ENCODE results near the gene IPO9. TPM values are rescaled to one million over a fixed set of nuclear protein-coding genes. Genes with fewer than 3 reads are reported as not detected.

The IPO9 gene
- total and polyA plus RNA-seq, 7 donors, result 8.1 to 20.2 (median 15.5) TPM

- DNase-seq, result no peak
- Histone ChIP-seq H3K9me3 (no peaks in the 10 kb centered on the region), H3K4me3 (no peak overlapping the region), H3K36me3 (peaks cover 0 to 13% (median 0%) of the 10 kb centered on the region in 4 donors), H3K27ac (no peak overlapping the region), H3K4me1 (peaks cover 0 to 35% (median 33%) of the 10 kb centered on the region in 4 donors), H3K27me3 (no peaks in the 10 kb centered on the region)
- TF ChIP-seq POLR2A (IDR thresholded peaks at IDR 0.05) (no peak), EP300 (IDR thresholded peaks at IDR 0.05) (no peak), POLR2AphosphoS5 (IDR thresholded peaks at IDR 0.05) (no peak)
- TF ChIP-seq, protein P1, sequence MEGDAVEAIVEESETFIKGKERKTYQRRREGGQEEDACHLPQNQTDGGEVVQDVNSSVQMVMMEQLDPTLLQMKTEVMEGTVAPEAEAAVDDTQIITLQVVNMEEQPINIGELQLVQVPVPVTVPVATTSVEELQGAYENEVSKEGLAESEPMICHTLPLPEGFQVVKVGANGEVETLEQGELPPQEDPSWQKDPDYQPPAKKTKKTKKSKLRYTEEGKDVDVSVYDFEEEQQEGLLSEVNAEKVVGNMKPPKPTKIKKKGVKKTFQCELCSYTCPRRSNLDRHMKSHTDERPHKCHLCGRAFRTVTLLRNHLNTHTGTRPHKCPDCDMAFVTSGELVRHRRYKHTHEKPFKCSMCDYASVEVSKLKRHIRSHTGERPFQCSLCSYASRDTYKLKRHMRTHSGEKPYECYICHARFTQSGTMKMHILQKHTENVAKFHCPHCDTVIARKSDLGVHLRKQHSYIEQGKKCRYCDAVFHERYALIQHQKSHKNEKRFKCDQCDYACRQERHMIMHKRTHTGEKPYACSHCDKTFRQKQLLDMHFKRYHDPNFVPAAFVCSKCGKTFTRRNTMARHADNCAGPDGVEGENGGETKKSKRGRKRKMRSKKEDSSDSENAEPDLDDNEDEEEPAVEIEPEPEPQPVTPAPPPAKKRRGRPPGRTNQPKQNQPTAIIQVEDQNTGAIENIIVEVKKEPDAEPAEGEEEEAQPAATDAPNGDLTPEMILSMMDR (IDR thresholded peaks at IDR 0.05), result no peak
- intact Hi-C loops (cut with DNase I), result loop anchor here (5.0 kb wide), 1 partner anchor 155 kb away; the partner anchor contains the start of gene RNPEP
- WGBS, 2 donors, result 85 to 87% methylated on average over 4 of the region's 4 CpGs
Measured at GRCh38 chr1:201826830-201827229, 2.1 kb upstream of the IPO9 start.

DNA sequence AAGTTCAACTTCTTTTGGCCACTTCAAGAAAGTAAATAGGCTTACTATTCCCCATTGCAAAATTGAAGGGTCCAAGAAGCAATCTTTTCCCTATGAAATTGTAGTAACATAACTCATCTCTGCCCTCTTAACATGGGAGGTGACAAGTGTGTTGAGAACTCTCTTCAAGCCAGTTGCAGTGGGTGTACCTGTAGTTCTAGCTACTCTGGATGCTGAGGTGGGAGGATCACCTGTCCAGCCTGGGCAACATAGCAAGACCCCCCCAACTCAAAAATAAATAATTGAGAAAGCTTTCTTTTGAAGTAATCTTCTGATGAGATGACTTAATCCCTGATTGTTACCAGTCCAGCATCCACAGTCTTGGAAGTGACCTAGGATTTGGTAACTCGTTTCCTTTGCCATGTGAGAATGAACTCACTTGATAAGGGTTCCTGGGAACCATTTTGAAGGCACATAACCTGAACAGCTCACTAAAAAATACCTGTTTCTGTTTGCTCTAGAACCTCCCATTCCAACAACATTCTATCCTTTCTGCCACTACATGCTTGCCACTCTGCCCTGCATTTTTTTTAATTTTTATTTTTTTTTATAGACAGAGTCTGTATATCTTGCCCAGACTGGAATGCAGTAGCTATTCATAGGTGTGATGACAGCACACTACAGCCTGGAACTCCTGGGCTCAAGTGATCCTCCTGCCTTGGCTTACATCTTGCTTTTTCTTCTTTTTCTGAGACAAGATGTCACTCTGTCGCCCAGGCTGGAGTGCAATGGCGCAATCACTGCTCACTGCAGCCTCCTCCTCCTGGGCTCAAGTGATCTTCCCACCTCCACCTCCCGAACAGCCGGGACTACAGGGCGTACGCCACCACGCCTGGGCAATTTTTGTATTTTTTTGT is 1.4 kb upstream of the IPO9 start:
- no peak overlapping the region for H3K27ac ChIP-seq
- TF ChIP-seq POLR2AphosphoS5 (IDR thresholded peaks at IDR 0.05), result no peak
- TF ChIP-seq, protein P1 (IDR thresholded peaks at IDR 0.05), result no peak
- TF ChIP-seq POLR2A (IDR thresholded peaks at IDR 0.05), result no peak
- no peak for TF ChIP-seq EP300 (IDR thresholded peaks at IDR 0.05)
- no peaks in the 10 kb centered on the region for H3K27me3 ChIP-seq
- H3K4me1 ChIP-seq, result peaks cover 0 to 36% (median 35%) of the 10 kb centered on the region in 4 donors
- H3K4me3 ChIP-seq, result no peak overlapping the region
- H3K9me3 ChIP-seq, result no peaks in the 10 kb centered on the region
- peaks cover 0 to 6% (median 0%) of the 10 kb centered on the region in 4 donors for H3K36me3 ChIP-seq
- WGBS, 2 donors, result 91 to 93% methylated on average over 8 of the region's 8 CpGs
- intact Hi-C loops (cut with DNase I), result loop anchor here (5.0 kb wide), 1 partner anchor 155 kb away; the partner anchor contains the start of gene RNPEP
- no peak for DNase-seq

DNA sequence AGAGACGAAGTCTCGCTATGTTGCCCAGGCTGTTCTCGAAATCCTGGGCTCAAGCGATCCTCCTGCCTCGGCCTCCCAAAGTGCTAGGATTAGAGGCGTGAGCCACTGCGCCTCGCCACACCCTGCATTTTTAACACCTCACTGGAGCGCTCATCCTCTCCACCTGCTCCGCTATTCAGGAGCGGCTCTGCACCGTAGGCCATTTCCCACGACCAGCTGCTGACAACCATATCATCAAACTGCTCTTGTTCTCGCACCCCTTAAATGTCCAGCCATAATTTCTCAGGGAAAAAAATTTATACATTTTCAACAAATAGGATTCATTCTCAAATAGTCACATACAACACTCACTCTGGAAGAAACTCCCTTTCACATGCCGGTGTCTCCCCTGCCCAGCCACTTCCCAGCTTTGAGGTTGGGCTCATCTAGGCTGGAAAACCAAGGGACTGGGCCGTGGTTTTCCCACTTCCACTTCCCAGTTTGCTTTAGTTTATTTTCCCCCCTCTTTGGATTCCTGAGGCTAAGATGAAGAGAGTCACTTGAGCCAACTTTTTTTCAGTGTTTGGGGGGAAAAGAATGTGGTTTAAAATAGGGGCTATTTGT is 639 bp upstream of the IPO9 start:
- Histone ChIP-seq H3K4me3 (peak overlapping the region in 2 of 4 donors; percentile 83 to 91), H3K36me3 (no peaks in the 10 kb centered on the region), H3K9me3 (no peaks in the 10 kb centered on the region), H3K27me3 (no peaks in the 10 kb centered on the region), H3K4me1 (peaks cover 0 to 39% (median 35%) of the 10 kb centered on the region in 4 donors), H3K27ac (no peak overlapping the region)
- TF ChIP-seq, protein P1 (IDR thresholded peaks at IDR 0.05), result no peak
- TF ChIP-seq EP300 (IDR thresholded peaks at IDR 0.05), result no peak
- no peak for TF ChIP-seq POLR2A (IDR thresholded peaks at IDR 0.05)
- TF ChIP-seq POLR2AphosphoS5 (IDR thresholded peaks at IDR 0.05), result no peak
- DNase-seq, result no peak
- intact Hi-C loops (cut with DNase I), result loop anchor here (5.0 kb wide), 1 partner anchor 154 kb away; the partner anchor contains the start of gene RNPEP
- 84 to 89% methylated on average over 16 of the region's 16 CpGs for WGBS, 2 donors

- H3K4me3 ChIP-seq, result no peak overlapping the region
- WGBS, 2 donors, result 91 to 92% methylated on average over 4 of the region's 4 CpGs
- TF ChIP-seq, protein P1 (IDR thresholded peaks at IDR 0.05), result no peak
- TF ChIP-seq EP300 (IDR thresholded peaks at IDR 0.05), result no peak
- TF ChIP-seq POLR2AphosphoS5 (IDR thresholded peaks at IDR 0.05), result no peak
- TF ChIP-seq POLR2A (IDR thresholded peaks at IDR 0.05), result no peak
- H3K27ac ChIP-seq, result no peak overlapping the region
- peaks cover 0 to 40% (median 36%) of the 10 kb centered on the region in 4 donors for H3K4me1 ChIP-seq
- H3K9me3 ChIP-seq, result no peaks in the 10 kb centered on the region
- intact Hi-C loops (cut with DNase I), result no loop called here
- no peak for DNase-seq
- no peaks in the 10 kb centered on the region for H3K27me3 ChIP-seq
- H3K36me3 ChIP-seq, result no peaks in the 10 kb centered on the region
Measured at GRCh38 chr1:201831371-201831770, 2.4 kb downstream of the IPO9 start.

All from sigmoid colon (tissue), 7 donors.